ENCODE measurements around the gene NLRP10.

The NLRP10 gene

GRCh38 chr11:7964261-7964660 is 986 bp downstream of the NLRP10 start:
- H3K4me3 ChIP-seq (ENCODE audit: low read depth, low read length), result no peak overlapping the region
- DNase-seq (ENCODE audit: low read depth), result no peak
- TF ChIP-seq CTCF (IDR thresholded peaks at IDR 0.05; ENCODE audit: insufficient read depth, low read depth, low read length, missing control alignments), result no peak

- H3K4me3 ChIP-seq (ENCODE audit: low read depth, low read length), result no peak overlapping the region
- TF ChIP-seq CTCF (IDR thresholded peaks at IDR 0.05; ENCODE audit: insufficient read depth, low read depth, low read length, missing control alignments), result no peak
- DNase-seq (ENCODE audit: low read depth), result no peak
Measured at GRCh38 chr11:7955191-7955590, 10.1 kb downstream of the NLRP10 start.

- DNase-seq (ENCODE audit: low read depth), result no peak
- H3K4me3 ChIP-seq (ENCODE audit: low read depth, low read length), result no peak overlapping the region
- TF ChIP-seq CTCF (IDR thresholded peaks at IDR 0.05; ENCODE audit: insufficient read depth, low read depth, low read length, missing control alignments), result no peak
Measured at GRCh38 chr11:7949934-7950333, 15.3 kb downstream of the NLRP10 start.

- no peak for DNase-seq (ENCODE audit: low read depth)
- TF ChIP-seq CTCF (IDR thresholded peaks at IDR 0.05; ENCODE audit: insufficient read depth, low read depth, low read length, missing control alignments), result no peak
- H3K4me3 ChIP-seq (ENCODE audit: low read depth, low read length), result no peak overlapping the region
Measured at GRCh38 chr11:7944123-7944522, 21.1 kb downstream of the NLRP10 start.

- no peak for TF ChIP-seq CTCF (IDR thresholded peaks at IDR 0.05; ENCODE audit: insufficient read depth, low read depth, low read length, missing control alignments)
- no peak for DNase-seq (ENCODE audit: low read depth)
- no peak within 1 kb of the TSS for H3K4me3 ChIP-seq (ENCODE audit: low read depth, low read length)
Measured at GRCh38 chr11:7941608-7942007, 23.6 kb downstream of the NLRP10 start, which contains the start of gene OR10A3. Gene OR10A3, minus strand, starts transcription at chr11:7941708. Its CDS starts 2,188 bp downstream, at chr11:7939520.

- no peak for TF ChIP-seq CTCF (IDR thresholded peaks at IDR 0.05; ENCODE audit: insufficient read depth, low read depth, low read length, missing control alignments)
- H3K4me3 ChIP-seq (ENCODE audit: low read depth, low read length), result no peak overlapping the region
- DNase-seq (ENCODE audit: low read depth), result no peak
Measured at GRCh38 chr11:7941146-7941545, 24.1 kb downstream of the NLRP10 start.

- no peak for TF ChIP-seq CTCF (IDR thresholded peaks at IDR 0.05; ENCODE audit: insufficient read depth, low read depth, low read length, missing control alignments)
- no peak overlapping the region for H3K4me3 ChIP-seq (ENCODE audit: low read depth, low read length)
- no peak for DNase-seq (ENCODE audit: low read depth)
Measured at GRCh38 chr11:7936615-7937014, 28.6 kb downstream of the NLRP10 start.
